ENCODE measurements around the gene TGFBR3. TPM values are rescaled to one million over a fixed set of nuclear protein-coding genes. Genes with fewer than 3 reads are reported as not detected.

The TGFBR3 gene
- total and polyA plus RNA-seq, 2 of the 13 experiments (the other 11 are each of a cell fraction or from before 2014, with no cell fraction given) = 76.5 to 195 TPM

DNA sequence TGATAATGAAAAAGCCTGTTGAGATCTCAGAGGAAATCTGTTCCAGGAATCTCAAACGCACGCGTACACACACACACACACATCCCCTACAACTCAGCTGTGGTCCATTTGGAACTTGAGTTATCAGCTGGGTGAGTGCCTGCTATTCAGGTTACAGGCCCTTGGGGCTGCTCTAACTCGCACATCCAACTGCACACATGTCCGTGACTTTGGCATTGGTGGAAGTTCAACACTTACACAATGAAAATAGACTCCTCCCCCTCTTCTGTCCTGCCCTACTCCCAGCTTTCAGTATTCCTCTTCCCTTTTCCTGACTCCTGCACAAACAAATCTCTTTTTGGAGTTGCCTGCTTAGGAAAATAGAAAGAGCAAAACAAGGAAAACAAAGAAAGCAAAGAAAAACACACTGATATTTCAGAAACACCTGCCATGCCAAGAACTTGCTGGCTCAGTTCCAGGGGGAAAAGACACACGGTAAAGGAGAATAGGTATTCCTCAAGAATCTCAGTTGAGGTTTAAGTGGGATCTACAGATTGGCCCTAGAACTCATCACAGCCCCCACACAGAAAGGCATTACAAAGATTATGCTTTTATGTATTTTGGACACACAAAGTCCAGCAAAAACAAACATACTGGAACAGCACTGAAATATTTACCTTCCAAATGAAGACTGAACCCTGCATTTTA is 140.9 kb downstream of the TGFBR3 start (continued):
- no peak for TF ChIP-seq ELF3 (CRISPR knock-in tag; IDR thresholded peaks at IDR 0.05)
- no peak for TF ChIP-seq ZNF768 (CRISPR knock-in tag; IDR thresholded peaks at IDR 0.05)
- no peak for TF ChIP-seq AFF4 (CRISPR knock-in tag; IDR thresholded peaks at IDR 0.05)
- TF ChIP-seq EHMT2 (IDR thresholded peaks at IDR 0.05; ENCODE audit: borderline replicate concordance, low read depth, low read length) = no peak
- no peak for TF ChIP-seq MIER2 (CRISPR knock-in tag; IDR thresholded peaks at IDR 0.05)
- no peak for TF ChIP-seq ZNF781 (CRISPR knock-in tag; IDR thresholded peaks at IDR 0.05; ENCODE audit: borderline replicate concordance, not compliant biosample characterization)
- peak; percentile 89 for TF ChIP-seq TBL1XR1 (IDR thresholded peaks at IDR 0.05; ENCODE audit: borderline replicate concordance, low read length, partially characterized antibody)
- no peak for TF ChIP-seq ZNF746 (CRISPR knock-in tag; IDR thresholded peaks at IDR 0.05)
- TF ChIP-seq ZNF614 (CRISPR knock-in tag; IDR thresholded peaks at IDR 0.05; ENCODE audit: borderline replicate concordance) = no peak
- no peak for TF ChIP-seq ZBTB44 (CRISPR knock-in tag; IDR thresholded peaks at IDR 0.05)
- TF ChIP-seq PHF8 (CRISPR knock-in tag; IDR thresholded peaks at IDR 0.05) = no peak
- TF ChIP-seq HMG20B (CRISPR knock-in tag; conservative IDR thresholded peaks at IDR 0.05) = no peak
- TF ChIP-seq ZNF547 (CRISPR knock-in tag; IDR thresholded peaks at IDR 0.05) = no peak
- peak; percentile 71 for TF ChIP-seq GATAD2A (CRISPR knock-in tag; IDR thresholded peaks at IDR 0.05)
- TF ChIP-seq ZNF343 (CRISPR knock-in tag; IDR thresholded peaks at IDR 0.05) = no peak
- no peak for TF ChIP-seq ZMYM2 (CRISPR knock-in tag; IDR thresholded peaks at IDR 0.05)
- no peak for TF ChIP-seq PLSCR1 (CRISPR knock-in tag; IDR thresholded peaks at IDR 0.05; ENCODE audit: borderline replicate concordance)
- no peak; the same call in 1 of the 2 replicates for TF ChIP-seq HNF1A (IDR thresholded peaks at IDR 0.05; ENCODE audit: low read depth)
- no peak for TF ChIP-seq HNF1A (CRISPR knock-in tag; IDR thresholded peaks at IDR 0.05; ENCODE audit: borderline replicate concordance)
- no peak for TF ChIP-seq ZNF326 (CRISPR knock-in tag; IDR thresholded peaks at IDR 0.05; ENCODE audit: borderline replicate concordance)
